ENCODE results near the gene EHHADH.

Gene EHHADH

GRCh38 chr3:185188816-185189215 is 65.0 kb downstream of the EHHADH start:
- peak; percentile 43 for DNase-seq

- no peak for DNase-seq
These were observed 66.5 kb downstream of the EHHADH start for GRCh38 chr3:185187391-185187790.

GRCh38 chr3:185176750-185177359 is 77.0 kb downstream of the EHHADH start:
- DNase-seq: peak; percentile 21

- no peak for DNase-seq
These were observed 78.4 kb downstream of the EHHADH start for GRCh38 chr3:185175370-185175987.

GRCh38 chr3:185172086-185173049 is 81.5 kb downstream of the EHHADH start:
- DNase-seq: no peak

- DNase-seq: no peak
These were observed 89.2 kb downstream of the EHHADH start for GRCh38 chr3:185164428-185165217.

- no peak for DNase-seq
These were observed 91.2 kb downstream of the EHHADH start for GRCh38 chr3:185162634-185163033.

GRCh38 chr3:185161761-185162160 is 92.1 kb downstream of the EHHADH start:
- DNase-seq: no peak

- DNase-seq: no peak
These were observed 96.5 kb downstream of the EHHADH start for GRCh38 chr3:185157347-185157746.

- no peak for DNase-seq
These were observed 98.2 kb downstream of the EHHADH start for GRCh38 chr3:185155678-185156077.

GRCh38 chr3:185153861-185154629 is 99.8 kb downstream of the EHHADH start:
- no peak for DNase-seq

GRCh38 chr3:185153171-185153771 is 100.6 kb downstream of the EHHADH start:
- no peak for DNase-seq

- peak; percentile 72 for DNase-seq
These were observed 101.3 kb downstream of the EHHADH start, which contains the start of gene C3orf70 for GRCh38 chr3:185152410-185153170. C3orf70 (minus strand) TSS chr3:185153060; CDS start chr3:185152823, 237 bp downstream.

- no peak for DNase-seq
These were observed 101.9 kb downstream of the EHHADH start for GRCh38 chr3:185151964-185152409.

GRCh38 chr3:185151101-185151963 is 102.5 kb downstream of the EHHADH start:
- DNase-seq: no peak

- no peak for DNase-seq
These were observed 103.3 kb downstream of the EHHADH start for GRCh38 chr3:185150561-185150960.

- no peak for DNase-seq
These were observed 104.3 kb downstream of the EHHADH start for GRCh38 chr3:185149591-185149990.

GRCh38 chr3:185145511-185145910 is 108.3 kb downstream of the EHHADH start:
- DNase-seq: no peak

- DNase-seq: no peak
These were observed 109.1 kb downstream of the EHHADH start for GRCh38 chr3:185144784-185145183.

Data from NCI-H1105 (cell line).